ENCODE measurements around the gene NOS3.

Gene NOS3

GRCh38 chr7:150947761-150948651 lies 42.8 kb upstream of the NOS3 start:
- ChIA-PET CTCF (interaction anchor here (0.6 to 2.0 kb wide), 2 partner anchors 50 to 385 kb away, joined by 3 to 5 read pairs; no protein-coding TSS in a partner anchor), POLR2A (interaction anchor here (0.6 kb wide), 1 partner anchor 127 kb away, joined by 3 read pairs; no protein-coding TSS in a partner anchor)
- TF ChIP-seq MEIS1 (CRISPR knock-in tag; IDR thresholded peaks at IDR 0.05; ENCODE audit: borderline replicate concordance) (no peak), ZNF530 (tag by site-specific recombination; IDR thresholded peaks at IDR 0.05; ENCODE audit: low read depth) (no peak), ZNF280C (tag by site-specific recombination; IDR thresholded peaks at IDR 0.05) (no peak), ZNF654 (tag by site-specific recombination; IDR thresholded peaks at IDR 0.05; ENCODE audit: low read depth) (no peak), ZNF433 (tag by site-specific recombination; IDR thresholded peaks at IDR 0.05; ENCODE audit: low read depth) (no peak), OVOL3 (tag by site-specific recombination; IDR thresholded peaks at IDR 0.05) (no peak), SCRT2 (tag by site-specific recombination; IDR thresholded peaks at IDR 0.05) (no peak), ZNF350 (tag by site-specific recombination; IDR thresholded peaks at IDR 0.05) (no peak), ZNF549 (tag by site-specific recombination; IDR thresholded peaks at IDR 0.05) (no peak), ZBTB8A (tag by site-specific recombination; IDR thresholded peaks at IDR 0.05) (no peak), ZNF248 (tag by site-specific recombination; IDR thresholded peaks at IDR 0.05) (no peak), ZNF624 (tag by site-specific recombination; IDR thresholded peaks at IDR 0.05) (no peak), ZNF639 (tag by site-specific recombination; IDR thresholded peaks at IDR 0.05) (no peak), PRDM2 (tag by site-specific recombination; IDR thresholded peaks at IDR 0.05; ENCODE audit: borderline replicate concordance) (no peak), ZNF10 (tag by site-specific recombination; IDR thresholded peaks at IDR 0.05) (no peak)
- peaks cover 0 to 5% of the 10 kb centered on the region in 2 experiments; a peak in 1 of 3 replicates for H3K36me3 ChIP-seq (ENCODE audit: control insufficient read depth in 2 of 2, insufficient read depth in 1 of 2, low read length in 2 of 2)
- no peak overlapping the region for H3K4me3 ChIP-seq (ENCODE audit: low read depth, low read length)
- H3K4me1 ChIP-seq (ENCODE audit: control insufficient read depth, insufficient read depth, low read length), result no peaks in the 10 kb centered on the region
- H3K9me3 ChIP-seq (ENCODE audit: control insufficient read depth, insufficient read depth, low read depth, low read length), result no peaks in the 10 kb centered on the region
- no peak overlapping the region for H3K27ac ChIP-seq (ENCODE audit: extremely low read depth, low read depth, low read length)

All from HEK293 (cell line).